Left forelimb (tissue), 1 donor: ENCODE results near the gene TULP4.
"Not testable (repeated sequence)": the region's sequence is repeated elsewhere in the genome, so short reads cannot be mapped to it uniquely, and the experiment has no call there.

Source experiments
- DNase-seq: peaks from one replicate; pipeline ENCODE4 v3.0.0-alpha.2; 2018; ENCODE audit warnings: low spot score

Gene TULP4

GRCh38 chr6:158295976-158296853 is 16.1 kb upstream of the TULP4 start:
- DNase-seq = not testable (repeated sequence)

- not testable (repeated sequence) for DNase-seq
Measured at GRCh38 chr6:158296854-158297324, 15.4 kb upstream of the TULP4 start.

GRCh38 chr6:158297657-158298056 is 14.6 kb upstream of the TULP4 start:
- not testable (repeated sequence) for DNase-seq

GRCh38 chr6:158300306-158301143 is 11.7 kb upstream of the TULP4 start:
- not testable (repeated sequence) for DNase-seq

- not testable (repeated sequence) for DNase-seq
Measured at GRCh38 chr6:158301561-158301960, 10.7 kb upstream of the TULP4 start.

- DNase-seq = not testable (repeated sequence)
Measured at GRCh38 chr6:158302195-158302796, 10.0 kb upstream of the TULP4 start.

GRCh38 chr6:158303210-158303731 is 9.0 kb upstream of the TULP4 start:
- DNase-seq = no peak

- DNase-seq = no peak
Measured at GRCh38 chr6:158304254-158304653, 8.0 kb upstream of the TULP4 start.

GRCh38 chr6:158309814-158310213 is 2.5 kb upstream of the TULP4 start:
- no peak for DNase-seq

- DNase-seq = no peak
Measured at GRCh38 chr6:158311193-158311592, 1.1 kb upstream of the TULP4 start.

GRCh38 chr6:158311626-158312025 is 639 bp upstream of the TULP4 start:
- DNase-seq = no peak

GRCh38 chr6:158312672-158313397 is 570 bp downstream of the TULP4 start:
- DNase-seq = no peak

- DNase-seq = no peak
Measured at GRCh38 chr6:158313989-158314388, 1.7 kb downstream of the TULP4 start.

GRCh38 chr6:158314737-158315136 is 2.5 kb downstream of the TULP4 start:
- no peak for DNase-seq

- DNase-seq = no peak
Measured at GRCh38 chr6:158316022-158316421, 3.8 kb downstream of the TULP4 start.

- DNase-seq = no peak
Measured at GRCh38 chr6:158321960-158322359, 9.7 kb downstream of the TULP4 start.

- DNase-seq = no peak
Measured at GRCh38 chr6:158322400-158322723, 10.1 kb downstream of the TULP4 start.

- DNase-seq = no peak
Measured at GRCh38 chr6:158322724-158323560, 10.7 kb downstream of the TULP4 start.

GRCh38 chr6:158323561-158323958 is 11.3 kb downstream of the TULP4 start:
- DNase-seq = no peak

- no peak for DNase-seq
Measured at GRCh38 chr6:158324136-158324535, 11.9 kb downstream of the TULP4 start.

- no peak for DNase-seq
Measured at GRCh38 chr6:158327211-158327610, 14.9 kb downstream of the TULP4 start.
